GM23338 (cell line): ENCODE measurements around the gene PRIMPOL. TPM values are rescaled to one million over a fixed set of nuclear protein-coding genes. Genes with fewer than 3 reads are reported as not detected.

Experiments
- ATAC-seq: fragments of 200-7000 bp; cut with Tn5 transposase; 3 replicates; pipeline ENCODE4 v1.9.1; 2020
- DNase-seq: peaks from one replicate; pipeline ENCODE4 v3.0.0-alpha.2; 2015; ENCODE audit warnings: low spot score
- H2AFZ ChIP-seq: fragments of 200-600 bp; sonication (generic); 2 replicates; pipeline ENCODE4 v1.8.0; 2016; ENCODE audit warnings: antibody characterized with exemption, mild to moderate bottlenecking, moderate library complexity
- H3F3A ChIP-seq: fragments of 200-600 bp; sonication (generic); replicated peaks from 2 replicates; pipeline ENCODE4 v1.8.0; 2017; ENCODE audit warnings: antibody characterized with exemption, mixed run types, low read depth
- H3K27ac ChIP-seq: fragments of 200-600 bp; sonication (generic); 2 replicates; pipeline ENCODE4 v1.6.1; 2016; ENCODE audit warnings: low read depth
- H3K27me3 ChIP-seq: fragments of 200-600 bp; sonication (generic); 2 replicates; pipeline ENCODE4 v1.8.0; 2016; ENCODE audit warnings: mild to moderate bottlenecking, mixed run types, moderate library complexity; ENCODE audit not compliant: insufficient read depth
- H3K36me3 ChIP-seq: fragments of 200-600 bp; sonication (generic); 2 replicates; pipeline ENCODE4 v1.8.0; 2016; ENCODE audit warnings: mild to moderate bottlenecking; ENCODE audit not compliant: insufficient read depth
- H3K4me1 ChIP-seq: fragments of 200-600 bp; sonication (generic); 2 replicates; pipeline ENCODE4 v1.8.0; 2016; ENCODE audit warnings: mild to moderate bottlenecking, moderate library complexity; ENCODE audit not compliant: insufficient read depth
- H3K4me2 ChIP-seq: fragments of 200-600 bp; sonication (generic); 2 replicates; pipeline ENCODE4 v1.7.1; 2017; ENCODE audit warnings: mixed run types
- H3K4me3 ChIP-seq: fragments of 200-600 bp; sonication (generic); 2 replicates; pipeline ENCODE4 v1.6.1; 2016; ENCODE audit warnings: mixed run types
- H3K79me2 ChIP-seq: fragments of 200-600 bp; sonication (generic); replicated peaks from 2 replicates; pipeline ENCODE4 v1.8.0; 2017; ENCODE audit warnings: mild to moderate bottlenecking; ENCODE audit not compliant: insufficient read depth
- H3K9me2 ChIP-seq: fragments of 200-600 bp; sonication (generic); 2 replicates; pipeline ENCODE4 v1.8.0; 2017; ENCODE audit not compliant: insufficient read depth
- H4K20me1 ChIP-seq: fragments of 200-600 bp; sonication (generic); replicated peaks from 2 replicates; pipeline ENCODE4 v1.8.0; 2017; ENCODE audit warnings: mild to moderate bottlenecking; ENCODE audit not compliant: insufficient read depth
- H3K27ac Mint-ChIP-seq: 2 replicates; pipeline ENCODE4 v1.8.0; 2020; ENCODE audit warnings: inconsistent platforms, mild to moderate bottlenecking, moderate library complexity, mixed read lengths
- H3K27me3 Mint-ChIP-seq: 3 replicates; pipeline ENCODE4 v1.8.0; 2022; ENCODE audit warnings: low read depth, mild to moderate bottlenecking, moderate library complexity, mixed read lengths, inconsistent platforms; ENCODE audit not compliant: insufficient read depth, poor library complexity
- H3K36me3 Mint-ChIP-seq: 3 replicates; pipeline ENCODE4 v1.8.0; 2021; ENCODE audit warnings: low read depth, mild to moderate bottlenecking, inconsistent platforms, moderate library complexity, mixed read lengths
- H3K4me1 Mint-ChIP-seq: 3 replicates; pipeline ENCODE4 v1.8.0; 2020; ENCODE audit warnings: mild to moderate bottlenecking, inconsistent platforms, mixed read lengths
- H3K4me3 Mint-ChIP-seq: 3 replicates; pipeline ENCODE4 v1.8.0; 2021; ENCODE audit warnings: moderate library complexity, mild to moderate bottlenecking, inconsistent platforms, mixed read lengths
- H3K9me3 Mint-ChIP-seq: 3 replicates; pipeline ENCODE4 v1.8.0; 2020; ENCODE audit warnings: moderate library complexity, mild to moderate bottlenecking, inconsistent platforms, mixed read lengths
- ETS1 ChIP-seq: IDR thresholded peaks from 2 replicates; pipeline ENCODE4 v1.6.1; 2016; ENCODE audit warnings: antibody characterized with exemption
- NANOG ChIP-seq: IDR thresholded peaks from 2 replicates; pipeline ENCODE4 v1.6.1; 2016; ENCODE audit warnings: antibody characterized with exemption, borderline replicate concordance
- REST ChIP-seq: IDR thresholded peaks from one replicate; pipeline ENCODE4 v1.6.1; 2018; ENCODE audit warnings: antibody characterized with exemption; ENCODE audit not compliant: unreplicated experiment
- STAT1 ChIP-seq: IDR thresholded peaks from one replicate; pipeline ENCODE4 v1.6.1; 2016; ENCODE audit warnings: antibody characterized with exemption; ENCODE audit not compliant: unreplicated experiment
- ZNF462 ChIP-seq: fragments of 250-450 bp; sonication (Bioruptor Pico); IDR thresholded peaks from 2 replicates; pipeline ENCODE4 v1.5.0; 2020; ENCODE audit warnings: mild to moderate bottlenecking, moderate library complexity
- polyA plus RNA-seq: library from polyadenylated mRNA; unstranded; fragments of >200 nt; fragmentation: Nextera tagmentation; extraction: Ambion mirVana; gene quantifications from 2 replicates; pipeline ENCODE4 v1.2.1, GENCODE V29; 2016
- total RNA-seq: library from RNA; depleted of rRNA; stranded (reverse); fragments of >200 nt; shearing (Covaris generic); gene quantifications from 2 replicates; pipeline ENCODE4 v1.2.3, GENCODE V29; 2014

The PRIMPOL gene
- total and polyA plus RNA-seq, 2 experiments from 2014 or later: 3.5 to 9.6 TPM

GRCh38 chr4:184694412-184694956 lies 44.9 kb downstream of the PRIMPOL start:
- Histone ChIP-seq H3K4me1 (no peaks in the 10 kb centered on the region), H3F3A (no peaks in the 10 kb centered on the region), H2AFZ (no peak overlapping the region), H3K36me3 (peaks cover 26% of the 10 kb centered on the region; the same call in 1 of the 2 replicates), H3K4me2 (no peak overlapping the region), H3K9me2 (no peaks in the 10 kb centered on the region), H3K4me3 (no peak overlapping the region), H3K27ac (no peak overlapping the region), H3K27me3 (no peaks in the 10 kb centered on the region), H4K20me1 (0 out of 2 replicates have a peak, but pooled peaks cover 3% of the 10 kb centered on the region), H3K79me2 (no peaks in the 10 kb centered on the region)
- TF ChIP-seq ETS1: no peak
- TF ChIP-seq REST: no peak
- no peak for TF ChIP-seq NANOG
- no peak for TF ChIP-seq STAT1
- ATAC-seq (no peak), DNase-seq (no peak)
- no peak overlapping the region for H3K4me3 Mint-ChIP-seq
- peaks cover 3% of the 10 kb centered on the region for H3K27me3 Mint-ChIP-seq
- H3K9me3 Mint-ChIP-seq: no peaks in the 10 kb centered on the region
- H3K4me1 Mint-ChIP-seq: peaks cover 4% of the 10 kb centered on the region; the same call in 2 of the 3 replicates
- peaks cover 55% of the 10 kb centered on the region for H3K36me3 Mint-ChIP-seq
- H3K27ac Mint-ChIP-seq: no peak overlapping the region

- no peaks in the 10 kb centered on the region for H3K4me1 ChIP-seq
- Mint-ChIP-seq H3K27me3 (peaks cover 3% of the 10 kb centered on the region), H3K27ac (no peak overlapping the region), H3K9me3 (no peaks in the 10 kb centered on the region), H3K4me3 (no peak overlapping the region), H3K36me3 (peaks cover 61% of the 10 kb centered on the region), H3K4me1 (peaks cover 4% of the 10 kb centered on the region; the same call in 2 of the 3 replicates)
- no peaks in the 10 kb centered on the region for H3K9me2 ChIP-seq
- ATAC-seq (no peak), DNase-seq (no peak)
- H3K79me2 ChIP-seq: no peaks in the 10 kb centered on the region
- H3K4me3 ChIP-seq: no peak overlapping the region
- peaks cover 31% of the 10 kb centered on the region; the same call in 1 of the 2 replicates for H3K36me3 ChIP-seq
- H2AFZ ChIP-seq: no peak overlapping the region
- no peaks in the 10 kb centered on the region for H3K27me3 ChIP-seq
- no peaks in the 10 kb centered on the region for H3F3A ChIP-seq
- H3K4me2 ChIP-seq: no peak overlapping the region
- H3K27ac ChIP-seq: no peak overlapping the region
- H4K20me1 ChIP-seq: 0 out of 2 replicates have a peak, but pooled peaks cover 3% of the 10 kb centered on the region
- TF ChIP-seq ZNF462 (CRISPR knock-in tag): no peak
- no peak for TF ChIP-seq REST
These were observed 45.8 kb downstream of the PRIMPOL start for GRCh38 chr4:184695178-184695896.
